Neural cell (in vitro differentiated cells): ENCODE measurements around the gene ZSCAN2.

Experiments
- EP300 ChIP-seq: fragments of 450-650 bp; conservative IDR thresholded peaks from 2 replicates; pipeline ENCODE4 v1.6.1; 2014; ENCODE audit warnings: antibody characterized with exemption, mild to moderate bottlenecking, moderate library complexity; ENCODE audit not compliant: poor library complexity, severe bottlenecking
- EZH2 ChIP-seq: fragments of 200-600, 300-800 bp; shearing (Covaris generic), sonication (generic); IDR thresholded peaks from 2 replicates; pipeline ENCODE4 v1.6.1; 2014; ENCODE audit warnings: antibody characterized with exemption, low read length, borderline replicate concordance, mild to moderate bottlenecking; ENCODE audit not compliant: insufficient read depth, poor library complexity, severe bottlenecking
- MXI1 ChIP-seq: fragments of 450-650 bp; conservative IDR thresholded peaks from 2 replicates; pipeline ENCODE4 v1.6.1; 2014; ENCODE audit warnings: antibody characterized with exemption, mild to moderate bottlenecking; ENCODE audit not compliant: poor library complexity, severe bottlenecking
- POLR2AphosphoS5 ChIP-seq: IDR thresholded peaks from 2 replicates; pipeline ENCODE4 v1.6.1; 2012
- RAD21 ChIP-seq: fragments of 450-650 bp; conservative IDR thresholded peaks from 2 replicates; pipeline ENCODE4 v1.6.1; 2014; ENCODE audit warnings: antibody characterized with exemption, mild to moderate bottlenecking, moderate library complexity
- TAF1 ChIP-seq: IDR thresholded peaks from 2 replicates; pipeline ENCODE4 v1.6.1; 2012; ENCODE audit warnings: low read depth
- TF ChIP-seq, protein P1 (sequence below): fragments of 450-650 bp; IDR thresholded peaks from 2 replicates; pipeline ENCODE4 v1.5.1; 2014; ENCODE audit warnings: antibody characterized with exemption, mild to moderate bottlenecking, moderate library complexity; ENCODE audit not compliant: poor library complexity, severe bottlenecking

GRCh38 chr15:84620626-84621025 lies 19.8 kb downstream of the ZSCAN2 start:
- TF ChIP-seq, protein P1, sequence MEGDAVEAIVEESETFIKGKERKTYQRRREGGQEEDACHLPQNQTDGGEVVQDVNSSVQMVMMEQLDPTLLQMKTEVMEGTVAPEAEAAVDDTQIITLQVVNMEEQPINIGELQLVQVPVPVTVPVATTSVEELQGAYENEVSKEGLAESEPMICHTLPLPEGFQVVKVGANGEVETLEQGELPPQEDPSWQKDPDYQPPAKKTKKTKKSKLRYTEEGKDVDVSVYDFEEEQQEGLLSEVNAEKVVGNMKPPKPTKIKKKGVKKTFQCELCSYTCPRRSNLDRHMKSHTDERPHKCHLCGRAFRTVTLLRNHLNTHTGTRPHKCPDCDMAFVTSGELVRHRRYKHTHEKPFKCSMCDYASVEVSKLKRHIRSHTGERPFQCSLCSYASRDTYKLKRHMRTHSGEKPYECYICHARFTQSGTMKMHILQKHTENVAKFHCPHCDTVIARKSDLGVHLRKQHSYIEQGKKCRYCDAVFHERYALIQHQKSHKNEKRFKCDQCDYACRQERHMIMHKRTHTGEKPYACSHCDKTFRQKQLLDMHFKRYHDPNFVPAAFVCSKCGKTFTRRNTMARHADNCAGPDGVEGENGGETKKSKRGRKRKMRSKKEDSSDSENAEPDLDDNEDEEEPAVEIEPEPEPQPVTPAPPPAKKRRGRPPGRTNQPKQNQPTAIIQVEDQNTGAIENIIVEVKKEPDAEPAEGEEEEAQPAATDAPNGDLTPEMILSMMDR: no peak
- no peak for TF ChIP-seq EZH2
- TF ChIP-seq POLR2AphosphoS5: no peak
- TF ChIP-seq EP300: no peak
- TF ChIP-seq TAF1: no peak
- no peak for TF ChIP-seq MXI1
- no peak for TF ChIP-seq RAD21
